ENCODE data around the gene REN.

Gene REN

GRCh38 chr1:204130178-204130577 lies 36.0 kb downstream of the REN start:
- TF ChIP-seq TAF1 (IDR thresholded peaks at IDR 0.05; ENCODE audit: low read depth, low read length) (no peak), SPI1 (IDR thresholded peaks at IDR 0.05; ENCODE audit: low read depth, low read length) (no peak), POU2F2 (IDR thresholded peaks at IDR 0.05; ENCODE audit: low read depth, low read length) (no peak), POLR2A (IDR thresholded peaks at IDR 0.05; ENCODE audit: low read depth, low read length) (no peak), PAX5 (IDR thresholded peaks at IDR 0.05; ENCODE audit: insufficient read depth, low read length, severe bottlenecking) (no peak), POLR2AphosphoS5 (IDR thresholded peaks at IDR 0.05; ENCODE audit: low read depth, low read length) (no peak)
- FAIRE-seq = no peak
- DNase-seq (ENCODE audit: insufficient read length, low spot score) = no peak

- FAIRE-seq (peak; percentile 97), DNase-seq (ENCODE audit: insufficient read length, low spot score) (peak; percentile 91)
- TF ChIP-seq SPI1 (IDR thresholded peaks at IDR 0.05; ENCODE audit: low read depth, low read length) = no peak
- no peak for TF ChIP-seq POLR2A (IDR thresholded peaks at IDR 0.05; ENCODE audit: low read depth, low read length)
- no peak for TF ChIP-seq POU2F2 (IDR thresholded peaks at IDR 0.05; ENCODE audit: low read depth, low read length)
- TF ChIP-seq PAX5 (IDR thresholded peaks at IDR 0.05; ENCODE audit: insufficient read depth, low read length, severe bottlenecking) = no peak
- no peak for TF ChIP-seq TAF1 (IDR thresholded peaks at IDR 0.05; ENCODE audit: low read depth, low read length)
- TF ChIP-seq POLR2AphosphoS5 (IDR thresholded peaks at IDR 0.05; ENCODE audit: low read depth, low read length) = no peak
Measured at GRCh38 chr1:204128964-204129896, 36.9 kb downstream of the REN start.

GRCh38 chr1:204128464-204128963 lies 37.6 kb downstream of the REN start:
- DNase-seq (ENCODE audit: insufficient read length, low spot score) = no peak
- FAIRE-seq = no peak
- TF ChIP-seq POU2F2 (IDR thresholded peaks at IDR 0.05; ENCODE audit: low read depth, low read length) (no peak), POLR2AphosphoS5 (IDR thresholded peaks at IDR 0.05; ENCODE audit: low read depth, low read length) (no peak), SPI1 (IDR thresholded peaks at IDR 0.05; ENCODE audit: low read depth, low read length) (no peak), POLR2A (IDR thresholded peaks at IDR 0.05; ENCODE audit: low read depth, low read length) (no peak), PAX5 (IDR thresholded peaks at IDR 0.05; ENCODE audit: insufficient read depth, low read length, severe bottlenecking) (no peak), TAF1 (IDR thresholded peaks at IDR 0.05; ENCODE audit: low read depth, low read length) (no peak)

GRCh38 chr1:204127597-204128242 lies 38.4 kb downstream of the REN start:
- DNase-seq (ENCODE audit: insufficient read length, low spot score) = no peak
- TF ChIP-seq PAX5 (IDR thresholded peaks at IDR 0.05; ENCODE audit: insufficient read depth, low read length, severe bottlenecking) = no peak
- no peak for TF ChIP-seq POLR2A (IDR thresholded peaks at IDR 0.05; ENCODE audit: low read depth, low read length)
- no peak for TF ChIP-seq POLR2AphosphoS5 (IDR thresholded peaks at IDR 0.05; ENCODE audit: low read depth, low read length)
- no peak for TF ChIP-seq POU2F2 (IDR thresholded peaks at IDR 0.05; ENCODE audit: low read depth, low read length)
- TF ChIP-seq SPI1 (IDR thresholded peaks at IDR 0.05; ENCODE audit: low read depth, low read length) = no peak
- TF ChIP-seq TAF1 (IDR thresholded peaks at IDR 0.05; ENCODE audit: low read depth, low read length) = no peak
- no peak for FAIRE-seq

GRCh38 chr1:204126956-204127355 lies 39.2 kb downstream of the REN start:
- no peak for TF ChIP-seq POLR2AphosphoS5 (IDR thresholded peaks at IDR 0.05; ENCODE audit: low read depth, low read length)
- no peak for TF ChIP-seq POLR2A (IDR thresholded peaks at IDR 0.05; ENCODE audit: low read depth, low read length)
- TF ChIP-seq PAX5 (IDR thresholded peaks at IDR 0.05; ENCODE audit: insufficient read depth, low read length, severe bottlenecking) = no peak
- no peak for TF ChIP-seq POU2F2 (IDR thresholded peaks at IDR 0.05; ENCODE audit: low read depth, low read length)
- no peak for TF ChIP-seq SPI1 (IDR thresholded peaks at IDR 0.05; ENCODE audit: low read depth, low read length)
- no peak for TF ChIP-seq TAF1 (IDR thresholded peaks at IDR 0.05; ENCODE audit: low read depth, low read length)
- FAIRE-seq (no peak), DNase-seq (ENCODE audit: insufficient read length, low spot score) (no peak)

- DNase-seq (ENCODE audit: insufficient read length, low spot score) = no peak
- TF ChIP-seq PAX5 (IDR thresholded peaks at IDR 0.05; ENCODE audit: insufficient read depth, low read length, severe bottlenecking) = no peak
- FAIRE-seq = no peak
Measured at GRCh38 chr1:204126386-204126785, 39.8 kb downstream of the REN start.

GRCh38 chr1:204125759-204126351 lies 40.3 kb downstream of the REN start:
- FAIRE-seq = no peak
- no peak for DNase-seq (ENCODE audit: insufficient read length, low spot score)
- TF ChIP-seq POLR2AphosphoS5 (IDR thresholded peaks at IDR 0.05; ENCODE audit: low read depth, low read length) (no peak), SPI1 (IDR thresholded peaks at IDR 0.05; ENCODE audit: low read depth, low read length) (no peak), PAX5 (IDR thresholded peaks at IDR 0.05; ENCODE audit: insufficient read depth, low read length, severe bottlenecking) (no peak), POLR2A (IDR thresholded peaks at IDR 0.05; ENCODE audit: low read depth, low read length) (no peak), POU2F2 (IDR thresholded peaks at IDR 0.05; ENCODE audit: low read depth, low read length) (no peak), TAF1 (IDR thresholded peaks at IDR 0.05; ENCODE audit: low read depth, low read length) (no peak)

GRCh38 chr1:204124639-204125038 lies 41.5 kb downstream of the REN start:
- TF ChIP-seq POLR2A (IDR thresholded peaks at IDR 0.05; ENCODE audit: low read depth, low read length) = no peak
- TF ChIP-seq TAF1 (IDR thresholded peaks at IDR 0.05; ENCODE audit: low read depth, low read length) = no peak
- TF ChIP-seq SPI1 (IDR thresholded peaks at IDR 0.05; ENCODE audit: low read depth, low read length) = no peak
- no peak for TF ChIP-seq PAX5 (IDR thresholded peaks at IDR 0.05; ENCODE audit: insufficient read depth, low read length, severe bottlenecking)
- TF ChIP-seq POU2F2 (IDR thresholded peaks at IDR 0.05; ENCODE audit: low read depth, low read length) = no peak
- TF ChIP-seq POLR2AphosphoS5 (IDR thresholded peaks at IDR 0.05; ENCODE audit: low read depth, low read length) = no peak
- FAIRE-seq (no peak), DNase-seq (ENCODE audit: insufficient read length, low spot score) (no peak)

GRCh38 chr1:204123376-204123775 lies 42.8 kb downstream of the REN start:
- DNase-seq (ENCODE audit: insufficient read length, low spot score) = peak; percentile 54
- no peak for FAIRE-seq
- TF ChIP-seq POLR2A (IDR thresholded peaks at IDR 0.05; ENCODE audit: low read depth, low read length) = no peak
- TF ChIP-seq POLR2AphosphoS5 (IDR thresholded peaks at IDR 0.05; ENCODE audit: low read depth, low read length) = no peak
- no peak for TF ChIP-seq PAX5 (IDR thresholded peaks at IDR 0.05; ENCODE audit: insufficient read depth, low read length, severe bottlenecking)

Data from GM12891 (cell line).